Cerebellar cortex (tissue), 1 donor: Measurements from ENCODE around the gene TSEN15.
"Not testable (repeated sequence)": the region's sequence is repeated elsewhere in the genome, so short reads cannot be mapped to it uniquely, and the experiment has no call there.

ENCODE experiments used
- DNase-seq: peaks from one replicate; pipeline ENCODE4 v3.0.0-alpha.2; 2015; ENCODE audit warnings: low spot score

Gene TSEN15

GRCh38 chr1:184031409-184032107 is 20.0 kb upstream of the TSEN15 start:
- DNase-seq, result no peak

GRCh38 chr1:184032306-184032929 is 19.1 kb upstream of the TSEN15 start:
- DNase-seq, result no peak

- DNase-seq, result no peak
Measured at GRCh38 chr1:184032930-184033418, 18.6 kb upstream of the TSEN15 start.

GRCh38 chr1:184033711-184034167 is 17.8 kb upstream of the TSEN15 start:
- peak; percentile 30 for DNase-seq

- DNase-seq, result peak; percentile 27
Measured at GRCh38 chr1:184034761-184035379, 16.7 kb upstream of the TSEN15 start.

- peak; percentile 57 for DNase-seq
Measured at GRCh38 chr1:184035719-184036516, 15.6 kb upstream of the TSEN15 start.

- peak; percentile 72 for DNase-seq
Measured at GRCh38 chr1:184036517-184036949, 15.0 kb upstream of the TSEN15 start.

GRCh38 chr1:184037849-184038591 is 13.5 kb upstream of the TSEN15 start:
- peak; percentile 55 for DNase-seq

GRCh38 chr1:184039126-184039525 is 12.4 kb upstream of the TSEN15 start:
- DNase-seq, result peak; percentile 74

- DNase-seq, result no peak
Measured at GRCh38 chr1:184041731-184042130, 9.8 kb upstream of the TSEN15 start.

GRCh38 chr1:184043315-184043714 is 8.2 kb upstream of the TSEN15 start:
- not testable (repeated sequence) for DNase-seq

GRCh38 chr1:184044603-184045376 is 6.7 kb upstream of the TSEN15 start:
- no peak for DNase-seq

GRCh38 chr1:184047541-184047940 is 4.0 kb upstream of the TSEN15 start:
- DNase-seq, result not testable (repeated sequence)

GRCh38 chr1:184048561-184049240 is 2.8 kb upstream of the TSEN15 start:
- DNase-seq, result no peak

- no peak for DNase-seq
Measured at GRCh38 chr1:184049291-184049690, 2.2 kb upstream of the TSEN15 start.

- DNase-seq, result no peak
Measured at GRCh38 chr1:184049836-184050468, 1.6 kb upstream of the TSEN15 start.

GRCh38 chr1:184050636-184051035 is 894 bp upstream of the TSEN15 start:
- DNase-seq, result no peak

GRCh38 chr1:184051138-184051484 is 419 bp upstream of the TSEN15 start:
- no peak for DNase-seq

GRCh38 chr1:184052194-184052559 is 647 bp downstream of the TSEN15 start:
- no peak for DNase-seq

- no peak for DNase-seq
Measured at GRCh38 chr1:184052750-184053149, 1.2 kb downstream of the TSEN15 start.
